ENCODE results near the gene IL10RB.

IL10RB gene

GRCh38 chr21:33266789-33267135 lies 595 bp downstream of the IL10RB start:
- ATAC-seq, result peak; percentile 26; the same call in 2 of the 3 replicates
- TF ChIP-seq ISL1 (CRISPR knock-in tag; IDR thresholded peaks at IDR 0.05) (no peak), ARNTL (CRISPR knock-in tag; IDR thresholded peaks at IDR 0.05; ENCODE audit: borderline replicate concordance, low read depth) (no peak), GLIS3 (CRISPR knock-in tag; IDR thresholded peaks at IDR 0.05) (no peak), ZNF8 (CRISPR knock-in tag; IDR thresholded peaks at IDR 0.05) (no peak), ZNF565 (CRISPR knock-in tag; conservative IDR thresholded peaks at IDR 0.05; ENCODE audit: low read depth) (no peak)
- TF ChIP-seq, protein P1, sequence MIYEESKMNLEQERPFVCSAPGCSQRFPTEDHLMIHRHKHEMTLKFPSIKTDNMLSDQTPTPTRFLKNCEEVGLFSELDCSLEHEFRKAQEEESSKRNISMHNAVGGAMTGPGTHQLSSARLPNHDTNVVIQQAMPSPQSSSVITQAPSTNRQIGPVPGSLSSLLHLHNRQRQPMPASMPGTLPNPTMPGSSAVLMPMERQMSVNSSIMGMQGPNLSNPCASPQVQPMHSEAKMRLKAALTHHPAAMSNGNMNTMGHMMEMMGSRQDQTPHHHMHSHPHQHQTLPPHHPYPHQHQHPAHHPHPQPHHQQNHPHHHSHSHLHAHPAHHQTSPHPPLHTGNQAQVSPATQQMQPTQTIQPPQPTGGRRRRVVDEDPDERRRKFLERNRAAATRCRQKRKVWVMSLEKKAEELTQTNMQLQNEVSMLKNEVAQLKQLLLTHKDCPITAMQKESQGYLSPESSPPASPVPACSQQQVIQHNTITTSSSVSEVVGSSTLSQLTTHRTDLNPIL (CRISPR knock-in tag; IDR thresholded peaks at IDR 0.05; ENCODE audit: low read depth), result no peak

DNA sequence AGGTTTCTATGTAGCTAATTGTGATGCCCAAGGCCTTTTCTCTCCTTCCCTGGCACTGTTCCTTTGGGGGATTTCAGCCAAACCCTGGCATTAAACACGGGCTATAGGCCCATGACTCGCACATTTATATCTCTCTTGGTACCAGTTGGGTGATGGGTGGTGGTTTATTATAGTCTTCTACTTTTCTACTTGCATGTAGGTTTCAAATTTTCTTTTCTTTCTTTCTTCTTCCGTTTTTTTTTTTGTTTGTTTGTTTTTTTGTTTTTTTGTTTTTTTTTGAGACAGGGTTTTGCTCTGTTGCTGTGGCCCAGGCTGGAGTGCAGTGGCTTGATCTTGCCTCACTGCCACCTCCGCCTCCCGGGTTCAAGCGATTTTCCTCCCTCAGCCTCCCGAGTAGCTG lies 1.1 kb downstream of the IL10RB start:
- no peak; the same call in 2 of the 3 replicates for ATAC-seq
- TF ChIP-seq ZNF565 (CRISPR knock-in tag; conservative IDR thresholded peaks at IDR 0.05; ENCODE audit: low read depth) (no peak), TCF4 (CRISPR knock-in tag; IDR thresholded peaks at IDR 0.05; ENCODE audit: borderline replicate concordance) (no peak), ZC3H10 (CRISPR knock-in tag; IDR thresholded peaks at IDR 0.05) (no peak), ISL1 (CRISPR knock-in tag; IDR thresholded peaks at IDR 0.05) (no peak), GLIS3 (CRISPR knock-in tag; IDR thresholded peaks at IDR 0.05) (no peak), OSR1 (CRISPR knock-in tag; IDR thresholded peaks at IDR 0.05) (no peak), ARNTL (CRISPR knock-in tag; IDR thresholded peaks at IDR 0.05; ENCODE audit: borderline replicate concordance, low read depth) (no peak), BACH2 (CRISPR knock-in tag; IDR thresholded peaks at IDR 0.05; ENCODE audit: borderline replicate concordance) (no peak), TSHZ2 (CRISPR knock-in tag; IDR thresholded peaks at IDR 0.05) (no peak), CSDC2 (CRISPR knock-in tag; IDR thresholded peaks at IDR 0.05) (no peak), ZNF70 (CRISPR knock-in tag; IDR thresholded peaks at IDR 0.05) (no peak), ZNF8 (CRISPR knock-in tag; IDR thresholded peaks at IDR 0.05) (no peak), ESRRG (CRISPR knock-in tag; IDR thresholded peaks at IDR 0.05) (no peak), ZFP3 (CRISPR knock-in tag; IDR thresholded peaks at IDR 0.05) (no peak), TOX (CRISPR knock-in tag; IDR thresholded peaks at IDR 0.05; ENCODE audit: borderline replicate concordance) (no peak), RARB (CRISPR knock-in tag; IDR thresholded peaks at IDR 0.05) (no peak)
- TF ChIP-seq, protein P2, sequence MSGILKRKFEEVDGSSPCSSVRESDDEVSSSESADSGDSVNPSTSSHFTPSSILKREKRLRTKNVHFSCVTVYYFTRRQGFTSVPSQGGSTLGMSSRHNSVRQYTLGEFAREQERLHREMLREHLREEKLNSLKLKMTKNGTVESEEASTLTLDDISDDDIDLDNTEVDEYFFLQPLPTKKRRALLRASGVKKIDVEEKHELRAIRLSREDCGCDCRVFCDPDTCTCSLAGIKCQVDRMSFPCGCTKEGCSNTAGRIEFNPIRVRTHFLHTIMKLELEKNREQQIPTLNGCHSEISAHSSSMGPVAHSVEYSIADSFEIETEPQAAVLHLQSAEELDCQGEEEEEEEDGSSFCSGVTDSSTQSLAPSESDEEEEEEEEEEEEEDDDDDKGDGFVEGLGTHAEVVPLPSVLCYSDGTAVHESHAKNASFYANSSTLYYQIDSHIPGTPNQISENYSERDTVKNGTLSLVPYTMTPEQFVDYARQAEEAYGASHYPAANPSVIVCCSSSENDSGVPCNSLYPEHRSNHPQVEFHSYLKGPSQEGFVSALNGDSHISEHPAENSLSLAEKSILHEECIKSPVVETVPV (CRISPR knock-in tag; IDR thresholded peaks at IDR 0.05), result no peak
- TF ChIP-seq, protein P1 (CRISPR knock-in tag; IDR thresholded peaks at IDR 0.05; ENCODE audit: low read depth), result no peak
- TF ChIP-seq, protein P3, sequence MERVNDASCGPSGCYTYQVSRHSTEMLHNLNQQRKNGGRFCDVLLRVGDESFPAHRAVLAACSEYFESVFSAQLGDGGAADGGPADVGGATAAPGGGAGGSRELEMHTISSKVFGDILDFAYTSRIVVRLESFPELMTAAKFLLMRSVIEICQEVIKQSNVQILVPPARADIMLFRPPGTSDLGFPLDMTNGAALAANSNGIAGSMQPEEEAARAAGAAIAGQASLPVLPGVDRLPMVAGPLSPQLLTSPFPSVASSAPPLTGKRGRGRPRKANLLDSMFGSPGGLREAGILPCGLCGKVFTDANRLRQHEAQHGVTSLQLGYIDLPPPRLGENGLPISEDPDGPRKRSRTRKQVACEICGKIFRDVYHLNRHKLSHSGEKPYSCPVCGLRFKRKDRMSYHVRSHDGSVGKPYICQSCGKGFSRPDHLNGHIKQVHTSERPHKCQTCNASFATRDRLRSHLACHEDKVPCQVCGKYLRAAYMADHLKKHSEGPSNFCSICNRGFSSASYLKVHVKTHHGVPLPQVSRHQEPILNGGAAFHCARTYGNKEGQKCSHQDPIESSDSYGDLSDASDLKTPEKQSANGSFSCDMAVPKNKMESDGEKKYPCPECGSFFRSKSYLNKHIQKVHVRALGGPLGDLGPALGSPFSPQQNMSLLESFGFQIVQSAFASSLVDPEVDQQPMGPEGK (CRISPR knock-in tag; IDR thresholded peaks at IDR 0.05; ENCODE audit: borderline replicate concordance), result no peak
- TF ChIP-seq, protein P4, sequence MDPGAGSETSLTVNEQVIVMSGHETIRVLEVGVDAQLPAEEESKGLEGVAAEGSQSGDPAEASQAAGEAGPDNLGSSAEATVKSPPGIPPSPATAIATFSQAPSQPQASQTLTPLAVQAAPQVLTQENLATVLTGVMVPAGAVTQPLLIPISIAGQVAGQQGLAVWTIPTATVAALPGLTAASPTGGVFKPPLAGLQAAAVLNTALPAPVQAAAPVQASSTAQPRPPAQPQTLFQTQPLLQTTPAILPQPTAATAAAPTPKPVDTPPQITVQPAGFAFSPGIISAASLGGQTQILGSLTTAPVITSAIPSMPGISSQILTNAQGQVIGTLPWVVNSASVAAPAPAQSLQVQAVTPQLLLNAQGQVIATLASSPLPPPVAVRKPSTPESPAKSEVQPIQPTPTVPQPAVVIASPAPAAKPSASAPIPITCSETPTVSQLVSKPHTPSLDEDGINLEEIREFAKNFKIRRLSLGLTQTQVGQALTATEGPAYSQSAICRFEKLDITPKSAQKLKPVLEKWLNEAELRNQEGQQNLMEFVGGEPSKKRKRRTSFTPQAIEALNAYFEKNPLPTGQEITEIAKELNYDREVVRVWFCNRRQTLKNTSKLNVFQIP (CRISPR knock-in tag; IDR thresholded peaks at IDR 0.05; ENCODE audit: borderline replicate concordance, low read depth), result no peak

DNA sequence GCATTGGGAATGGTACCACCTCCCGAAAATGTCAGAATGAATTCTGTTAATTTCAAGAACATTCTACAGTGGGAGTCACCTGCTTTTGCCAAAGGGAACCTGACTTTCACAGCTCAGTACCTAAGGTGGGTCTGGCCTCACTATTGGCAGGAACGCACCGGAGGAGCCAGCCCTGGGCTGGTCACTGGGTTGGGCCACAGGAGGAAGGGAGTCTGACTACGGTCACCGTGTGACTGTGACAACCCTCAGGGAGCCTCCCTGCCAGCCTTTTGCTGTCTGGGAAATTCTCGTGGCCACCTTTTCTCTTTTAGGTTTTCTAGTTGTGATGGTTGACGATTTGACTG lies 2.2 kb downstream of the IL10RB start:
- ATAC-seq, result no peak
- no peak for TF ChIP-seq ARNTL (CRISPR knock-in tag; IDR thresholded peaks at IDR 0.05; ENCODE audit: borderline replicate concordance, low read depth)
- no peak for TF ChIP-seq ESRRG (CRISPR knock-in tag; IDR thresholded peaks at IDR 0.05)
- TF ChIP-seq ZNF565 (CRISPR knock-in tag; conservative IDR thresholded peaks at IDR 0.05; ENCODE audit: low read depth), result no peak

All from SK-N-SH treated with all-trans-retinoic acid at 6 μM for 48 hours (cell line).